Mucosa of stomach (tissue), 1 donor: ENCODE data around the gene PRM2.

ENCODE experiments used
- H3K27me3 ChIP-seq: one replicate; pipeline ENCODE4 v1.7.0; 2013; ENCODE audit warnings: mild to moderate bottlenecking, low read length; ENCODE audit not compliant: control insufficient read depth, insufficient read depth
- H3K36me3 ChIP-seq: one replicate; pipeline ENCODE4 v1.7.0; 2013; ENCODE audit warnings: low read length; ENCODE audit not compliant: control insufficient read depth, insufficient read depth
- H3K4me1 ChIP-seq: one replicate; pipeline ENCODE4 v1.7.0; 2013; ENCODE audit warnings: mild to moderate bottlenecking, low read length; ENCODE audit not compliant: control insufficient read depth, insufficient read depth
- H3K4me3 ChIP-seq: one replicate; pipeline ENCODE4 v1.7.0; 2013; ENCODE audit warnings: low read length
- H3K9ac ChIP-seq: one replicate; pipeline ENCODE4 v1.7.0; 2013; ENCODE audit warnings: mild to moderate bottlenecking, low read length, moderate library complexity
- H3K9me3 ChIP-seq: one replicate; pipeline ENCODE4 v1.7.0; 2013; ENCODE audit warnings: mild to moderate bottlenecking, low read length, moderate library complexity; ENCODE audit not compliant: control insufficient read depth
- donor health status: Pancreatic carcinoma.

PRM2 gene

DNA sequence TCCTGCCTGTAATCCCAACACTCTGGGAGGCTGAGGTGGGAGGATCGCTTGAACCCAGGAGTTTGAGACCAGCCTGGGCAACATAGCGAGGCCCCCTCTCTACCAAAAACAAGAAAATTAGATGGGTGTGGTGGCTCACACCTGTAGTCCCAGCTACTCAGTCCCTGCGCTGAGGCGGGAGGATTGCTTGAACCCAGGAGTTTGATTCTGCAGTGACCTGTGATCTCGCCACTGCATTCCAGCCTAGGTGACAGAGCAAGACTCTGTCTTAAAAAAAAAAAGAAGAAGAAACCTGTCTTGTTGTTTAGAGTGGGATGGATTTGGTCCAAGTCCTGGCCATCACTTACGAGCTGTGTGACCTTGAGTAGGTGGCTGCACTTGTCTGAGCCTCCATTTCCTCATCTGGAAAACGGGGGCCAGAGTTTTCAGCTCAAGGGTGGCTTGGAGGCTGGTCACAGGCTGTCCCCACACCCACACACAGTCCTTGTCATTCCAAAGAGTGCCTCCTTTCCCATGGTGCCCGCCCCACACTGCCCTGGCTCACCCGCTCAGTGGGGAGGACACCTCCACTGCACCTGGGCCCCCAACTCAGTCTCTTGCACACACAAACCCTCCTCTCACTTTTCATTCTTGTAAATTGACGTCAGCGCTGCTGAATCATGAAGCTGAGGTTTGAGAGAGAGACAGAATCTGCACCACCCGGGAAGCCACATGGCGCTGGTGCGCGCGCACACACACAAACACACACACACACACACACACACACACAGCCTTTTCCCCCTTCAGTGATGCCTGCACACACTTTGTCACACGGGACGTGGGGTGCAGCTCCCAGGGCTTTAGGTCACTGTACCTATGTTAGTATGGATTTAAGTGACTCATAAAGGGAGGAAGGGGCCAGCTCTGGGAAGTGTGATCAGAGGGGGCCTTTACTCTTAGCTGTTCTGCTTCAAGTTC, 24.5 kb downstream of the PRM2 start:
- Histone ChIP-seq H3K9ac (no peak overlapping the region), H3K4me1 (peaks cover 1% of the 10 kb centered on the region), H3K9me3 (no peaks in the 10 kb centered on the region), H3K27me3 (no peaks in the 10 kb centered on the region), H3K4me3 (no peak overlapping the region), H3K36me3 (no peaks in the 10 kb centered on the region)

DNA sequence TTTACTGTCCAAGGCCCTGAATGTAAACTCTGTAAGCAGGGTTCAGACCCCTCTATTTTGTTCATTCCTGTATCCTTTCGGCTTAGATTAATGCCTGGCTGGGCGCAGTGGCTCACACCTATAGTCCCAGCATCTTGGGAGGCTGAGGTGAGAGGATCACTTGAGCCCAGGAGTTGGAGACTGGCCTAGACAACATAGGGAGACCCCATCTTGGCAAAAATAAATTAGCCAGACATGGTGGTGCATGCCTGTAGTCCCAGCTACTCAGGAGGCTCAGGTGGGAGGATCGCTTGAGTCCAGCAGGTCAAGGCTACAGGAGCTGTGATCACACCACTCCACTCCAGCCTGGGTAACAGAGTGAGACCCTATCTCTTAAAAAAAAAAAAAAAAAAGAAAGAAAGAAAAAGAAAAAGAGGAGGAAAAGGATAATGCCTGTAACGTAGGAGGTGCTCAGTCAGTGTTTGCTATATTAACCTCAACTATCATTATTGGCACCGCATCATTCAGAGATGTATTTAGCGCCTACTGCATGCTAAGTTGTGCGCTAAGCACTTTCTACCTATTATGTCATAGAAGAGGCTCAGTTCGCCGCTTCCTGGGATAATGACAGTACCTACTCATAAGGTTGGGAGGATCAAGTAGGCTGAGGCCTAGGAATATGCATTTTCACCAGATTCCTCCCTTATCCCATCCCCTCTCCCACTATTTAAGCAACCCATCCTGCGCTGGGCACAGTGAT, 25.3 kb downstream of the PRM2 start:
- H3K36me3 ChIP-seq, result no peaks in the 10 kb centered on the region
- no peaks in the 10 kb centered on the region for H3K27me3 ChIP-seq
- no peaks in the 10 kb centered on the region for H3K4me1 ChIP-seq
- H3K4me3 ChIP-seq, result no peak overlapping the region
- no peak overlapping the region for H3K9ac ChIP-seq
- H3K9me3 ChIP-seq, result no peaks in the 10 kb centered on the region

- no peak overlapping the region for H3K4me3 ChIP-seq
- H3K9me3 ChIP-seq, result no peaks in the 10 kb centered on the region
- H3K4me1 ChIP-seq, result no peaks in the 10 kb centered on the region
- no peak overlapping the region for H3K9ac ChIP-seq
- no peaks in the 10 kb centered on the region for H3K36me3 ChIP-seq
- H3K27me3 ChIP-seq, result no peaks in the 10 kb centered on the region
These were observed 26.0 kb downstream of the PRM2 start for GRCh38 chr16:11250091-11250785.

DNA sequence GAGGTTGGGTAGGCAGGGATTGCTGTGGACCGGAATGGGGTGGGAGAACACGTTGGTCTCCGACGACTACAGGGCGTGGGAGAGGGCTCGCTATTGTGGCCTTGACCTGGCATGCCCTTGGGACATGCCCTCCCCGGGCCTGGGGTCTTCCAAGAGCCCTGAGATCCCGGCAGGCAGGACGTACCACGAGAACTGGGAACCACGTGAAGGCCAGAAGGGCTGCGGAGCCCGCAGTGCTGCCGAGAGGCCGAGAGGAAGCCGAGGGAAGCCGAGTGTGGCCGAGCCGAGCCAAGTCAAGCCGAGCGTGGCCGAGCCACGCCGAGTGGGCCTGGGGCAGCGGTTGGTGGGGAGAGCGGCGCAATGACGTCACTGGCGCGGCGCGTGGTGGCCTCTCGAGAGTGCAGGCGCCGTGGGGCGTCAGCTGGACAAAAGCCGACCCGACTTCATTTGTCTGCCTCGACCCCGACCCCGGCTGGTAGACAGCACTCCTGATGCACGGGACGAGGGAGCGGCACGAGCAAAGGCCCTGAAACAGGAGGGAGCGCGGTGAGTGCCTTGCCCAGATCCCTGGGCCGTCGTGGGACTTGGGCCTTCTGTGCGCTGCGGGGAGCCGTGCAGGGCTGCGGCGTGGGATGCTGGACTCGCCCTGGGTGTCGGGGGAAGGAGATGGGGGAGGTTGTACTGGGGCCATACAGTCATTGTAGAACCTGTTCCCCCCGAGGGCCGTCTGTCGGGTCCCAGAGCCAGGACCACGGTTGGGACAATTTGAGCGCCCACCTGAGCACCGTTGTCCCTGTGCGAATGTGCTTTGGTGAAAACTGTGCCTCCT, 26.8 kb downstream of the PRM2 start:
- Histone ChIP-seq H3K4me1 (no peaks in the 10 kb centered on the region), H3K27me3 (no peaks in the 10 kb centered on the region), H3K36me3 (no peaks in the 10 kb centered on the region), H3K9ac (no peak overlapping the region), H3K9me3 (no peaks in the 10 kb centered on the region), H3K4me3 (no peak overlapping the region)

DNA sequence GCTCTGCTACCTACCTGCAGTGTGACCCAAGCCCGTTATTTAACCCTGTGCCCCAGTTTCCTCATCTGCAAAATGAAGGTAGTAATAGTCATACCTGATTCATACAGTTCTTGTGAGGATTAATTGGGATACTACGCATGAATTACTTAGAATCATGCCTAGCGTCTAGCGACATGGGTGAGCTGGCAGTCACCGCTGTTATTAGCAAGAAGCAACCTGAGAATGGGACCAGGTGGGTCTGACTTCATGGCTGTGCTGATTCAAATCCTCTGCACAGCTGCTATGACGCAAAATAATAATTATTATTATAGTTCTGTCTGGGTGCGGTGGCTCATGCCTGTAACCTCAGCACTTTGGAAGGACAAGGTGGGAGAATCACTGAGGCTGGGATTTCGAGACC, 28.1 kb downstream of the PRM2 start:
- H3K9me3 ChIP-seq, result no peaks in the 10 kb centered on the region
- H3K36me3 ChIP-seq, result no peaks in the 10 kb centered on the region
- H3K4me3 ChIP-seq, result no peak overlapping the region
- no peaks in the 10 kb centered on the region for H3K27me3 ChIP-seq
- no peak overlapping the region for H3K9ac ChIP-seq
- no peaks in the 10 kb centered on the region for H3K4me1 ChIP-seq

- Histone ChIP-seq H3K27me3 (no peaks in the 10 kb centered on the region), H3K36me3 (no peaks in the 10 kb centered on the region), H3K9me3 (no peaks in the 10 kb centered on the region), H3K9ac (no peak overlapping the region), H3K4me3 (no peak overlapping the region), H3K4me1 (no peaks in the 10 kb centered on the region)
These were observed 30.3 kb downstream of the PRM2 start for GRCh38 chr16:11245988-11246387.

DNA sequence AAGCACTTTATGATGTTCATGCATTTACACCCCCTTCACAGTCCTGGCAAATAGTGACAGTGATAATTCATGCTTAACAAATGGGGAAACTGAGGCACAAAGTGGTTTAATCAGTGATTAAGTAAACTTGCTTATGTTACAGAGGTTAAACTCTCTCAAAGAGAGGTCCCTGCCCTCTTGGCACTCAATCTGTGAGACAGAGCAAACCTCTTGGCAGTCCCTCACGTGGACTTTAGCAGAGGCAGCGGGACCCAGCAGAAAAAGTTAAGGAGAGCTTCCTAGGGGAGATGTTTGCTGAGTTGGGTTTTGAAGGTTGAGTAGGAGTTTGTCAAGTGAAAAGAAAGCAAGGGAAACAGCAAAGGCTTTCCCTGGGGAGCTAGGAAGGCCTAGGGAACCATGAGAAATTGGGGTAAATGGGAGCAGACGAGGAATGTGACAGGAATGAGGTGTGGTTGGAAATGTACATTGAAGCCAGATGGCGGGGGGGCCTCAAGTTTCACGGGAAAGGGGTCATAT, 31.0 kb downstream of the PRM2 start:
- no peaks in the 10 kb centered on the region for H3K9me3 ChIP-seq
- no peak overlapping the region for H3K4me3 ChIP-seq
- H3K4me1 ChIP-seq, result peaks cover 4% of the 10 kb centered on the region
- H3K36me3 ChIP-seq, result no peaks in the 10 kb centered on the region
- H3K27me3 ChIP-seq, result no peaks in the 10 kb centered on the region
- no peak overlapping the region for H3K9ac ChIP-seq

DNA sequence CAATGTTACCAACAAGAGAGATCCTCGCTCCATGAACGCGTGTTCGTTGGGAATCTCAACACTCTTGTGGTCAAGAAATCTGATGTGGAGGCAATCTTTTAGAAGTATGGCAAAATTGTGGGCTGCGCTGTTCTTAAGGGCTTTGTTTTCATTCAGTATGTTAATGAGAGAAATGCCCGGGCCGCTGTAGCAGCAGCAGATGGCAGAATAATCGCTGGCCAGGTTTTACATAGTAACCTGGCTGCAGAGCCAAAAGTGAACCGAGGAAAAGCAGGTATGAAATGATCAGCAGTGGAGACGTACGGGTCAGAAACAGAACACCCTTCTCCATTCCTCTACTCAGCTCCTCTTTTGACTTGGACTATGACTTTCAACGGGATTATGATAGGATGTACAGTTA, 33.6 kb downstream of the PRM2 start:
- no peaks in the 10 kb centered on the region for H3K27me3 ChIP-seq

DNA sequence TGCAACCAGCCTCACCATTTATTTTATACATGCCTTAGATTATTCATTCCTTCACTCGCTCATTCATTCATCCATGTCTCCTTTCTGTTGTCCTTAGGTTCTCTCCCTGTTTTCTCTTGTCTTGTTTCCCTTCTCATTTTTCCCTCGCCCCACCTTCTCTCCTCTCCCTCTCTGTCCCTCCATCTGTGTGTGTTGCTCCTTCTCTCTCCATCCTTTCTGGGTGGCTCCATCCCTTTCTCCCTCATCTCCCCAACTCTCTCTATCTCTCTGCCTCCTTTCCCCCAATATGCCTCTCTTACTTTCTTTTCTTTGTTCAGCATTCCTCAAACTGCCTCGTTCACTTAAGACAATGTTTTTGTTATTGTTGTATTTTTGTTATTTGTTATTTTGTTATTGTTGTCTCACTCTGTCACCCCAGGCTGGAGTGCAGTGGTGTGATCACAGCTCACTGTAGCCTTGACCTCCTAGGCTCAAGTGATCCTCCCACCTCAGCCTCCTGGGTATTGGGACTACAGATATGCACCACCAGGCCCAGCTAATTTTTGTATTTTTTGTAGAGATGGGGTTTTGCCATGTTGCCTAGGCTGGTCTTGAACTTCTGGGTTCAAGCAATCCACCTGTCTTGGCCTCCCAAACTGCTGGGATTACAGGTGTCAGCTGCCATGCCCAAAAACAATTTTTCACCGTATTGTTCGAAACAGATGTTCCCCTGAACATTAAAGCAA, 34.6 kb downstream of the PRM2 start:
- Histone ChIP-seq H3K9me3 (no peaks in the 10 kb centered on the region), H3K4me3 (no peak overlapping the region), H3K9ac (no peak overlapping the region), H3K4me1 (peaks cover 4% of the 10 kb centered on the region), H3K36me3 (no peaks in the 10 kb centered on the region), H3K27me3 (no peaks in the 10 kb centered on the region)

More for the DNA sequence above, 33.6 kb downstream of the PRM2 start:
- H3K4me3 ChIP-seq, result no peak overlapping the region
- H3K4me1 ChIP-seq, result peaks cover 4% of the 10 kb centered on the region
- H3K36me3 ChIP-seq, result no peaks in the 10 kb centered on the region
- H3K9ac ChIP-seq, result no peak overlapping the region
- no peaks in the 10 kb centered on the region for H3K9me3 ChIP-seq

- no peak overlapping the region for H3K4me3 ChIP-seq
- no peak overlapping the region for H3K9ac ChIP-seq
- H3K4me1 ChIP-seq, result peaks cover 4% of the 10 kb centered on the region
- no peaks in the 10 kb centered on the region for H3K36me3 ChIP-seq
- H3K9me3 ChIP-seq, result no peaks in the 10 kb centered on the region
- H3K27me3 ChIP-seq, result no peaks in the 10 kb centered on the region
These were observed 35.4 kb downstream of the PRM2 start for GRCh38 chr16:11240636-11241473.
